ENCODE measurements around the gene ST6GAL2.

The ST6GAL2 gene

GRCh38 chr2:106816974-106817373, 69.0 kb downstream of the ST6GAL2 start:
- DNase-seq: no peak

GRCh38 chr2:106812841-106813240, 73.1 kb downstream of the ST6GAL2 start:
- DNase-seq: no peak

- DNase-seq: no peak
These were observed 73.6 kb downstream of the ST6GAL2 start for GRCh38 chr2:106812383-106812782.

GRCh38 chr2:106805716-106806115, 80.3 kb downstream of the ST6GAL2 start:
- no peak for DNase-seq

GRCh38 chr2:106804161-106804560, 81.8 kb downstream of the ST6GAL2 start:
- no peak for DNase-seq

- DNase-seq: no peak
These were observed 84.9 kb downstream of the ST6GAL2 start for GRCh38 chr2:106800976-106801655.

- DNase-seq: no peak
These were observed 85.8 kb downstream of the ST6GAL2 start for GRCh38 chr2:106800180-106800579.

- DNase-seq: no peak
These were observed 87.0 kb downstream of the ST6GAL2 start for GRCh38 chr2:106798826-106799552.

GRCh38 chr2:106797494-106797893, 88.5 kb downstream of the ST6GAL2 start:
- no peak for DNase-seq

- DNase-seq: no peak
These were observed 93.3 kb downstream of the ST6GAL2 start for GRCh38 chr2:106792671-106793070.

GRCh38 chr2:106789185-106789584, 96.8 kb downstream of the ST6GAL2 start:
- DNase-seq: no peak

GRCh38 chr2:106782681-106783080, 103.3 kb downstream of the ST6GAL2 start:
- DNase-seq: no peak

- no peak for DNase-seq
These were observed 104.8 kb downstream of the ST6GAL2 start for GRCh38 chr2:106781196-106781595.

GRCh38 chr2:106771811-106772210, 114.2 kb downstream of the ST6GAL2 start:
- no peak for DNase-seq

GRCh38 chr2:106770986-106771385, 115.0 kb downstream of the ST6GAL2 start:
- DNase-seq: no peak

GRCh38 chr2:106764614-106765013, 121.4 kb downstream of the ST6GAL2 start:
- no peak for DNase-seq

GRCh38 chr2:106759966-106760365, 126.0 kb downstream of the ST6GAL2 start:
- no peak for DNase-seq

- DNase-seq: no peak
These were observed 127.0 kb downstream of the ST6GAL2 start for GRCh38 chr2:106758901-106759497.

Data from stimulated activated CD4-positive, alpha-beta T cell treated with anti-CD3 and anti-CD28 coated beads, Interleukin-2, amount 100 ng/mL, for 48 hours (primary cell).